DMS114 treated with DMSO at 0.1 percent for 48 hours (cell line): Measurements from ENCODE around the gene DNAJC11.

Source experiments
- DNase-seq: peaks from one replicate; lab custom pipeline; 2025; ENCODE audit not compliant: unreplicated experiment; lab: John Stamatoyannopoulos, UW

The DNAJC11 gene

GRCh38 chr1:6627031-6627430 lies 74.6 kb downstream of the DNAJC11 start:
- no peak for DNase-seq

DNA sequence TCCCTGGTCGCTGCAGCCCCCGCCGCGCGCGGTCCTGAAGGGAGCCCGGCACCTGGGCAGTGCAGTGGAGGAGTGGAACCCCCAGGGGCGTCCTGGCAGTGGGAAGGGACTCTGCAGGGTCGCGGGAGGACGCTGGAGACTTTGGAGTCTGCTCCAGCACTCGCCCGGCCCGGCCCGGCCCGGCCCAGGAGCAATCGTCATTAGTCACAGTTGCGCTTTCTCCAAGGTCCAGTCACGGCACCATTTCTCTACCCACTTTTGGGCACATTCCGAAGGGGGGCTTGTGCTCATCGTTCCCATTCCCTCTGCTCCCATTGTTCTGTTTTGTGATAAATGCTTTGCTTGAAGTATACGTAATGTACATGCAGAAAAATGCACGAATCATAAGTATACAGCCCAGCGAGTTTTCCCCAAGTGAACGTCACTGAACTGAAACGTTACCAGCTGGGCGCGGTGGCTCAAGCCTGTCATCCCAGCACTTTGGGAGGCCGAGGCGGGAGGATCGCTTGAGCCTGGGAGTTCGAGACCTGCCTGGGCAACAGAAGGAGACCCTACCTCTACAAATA lies 75.9 kb downstream of the DNAJC11 start:
- DNase-seq: no peak

DNA sequence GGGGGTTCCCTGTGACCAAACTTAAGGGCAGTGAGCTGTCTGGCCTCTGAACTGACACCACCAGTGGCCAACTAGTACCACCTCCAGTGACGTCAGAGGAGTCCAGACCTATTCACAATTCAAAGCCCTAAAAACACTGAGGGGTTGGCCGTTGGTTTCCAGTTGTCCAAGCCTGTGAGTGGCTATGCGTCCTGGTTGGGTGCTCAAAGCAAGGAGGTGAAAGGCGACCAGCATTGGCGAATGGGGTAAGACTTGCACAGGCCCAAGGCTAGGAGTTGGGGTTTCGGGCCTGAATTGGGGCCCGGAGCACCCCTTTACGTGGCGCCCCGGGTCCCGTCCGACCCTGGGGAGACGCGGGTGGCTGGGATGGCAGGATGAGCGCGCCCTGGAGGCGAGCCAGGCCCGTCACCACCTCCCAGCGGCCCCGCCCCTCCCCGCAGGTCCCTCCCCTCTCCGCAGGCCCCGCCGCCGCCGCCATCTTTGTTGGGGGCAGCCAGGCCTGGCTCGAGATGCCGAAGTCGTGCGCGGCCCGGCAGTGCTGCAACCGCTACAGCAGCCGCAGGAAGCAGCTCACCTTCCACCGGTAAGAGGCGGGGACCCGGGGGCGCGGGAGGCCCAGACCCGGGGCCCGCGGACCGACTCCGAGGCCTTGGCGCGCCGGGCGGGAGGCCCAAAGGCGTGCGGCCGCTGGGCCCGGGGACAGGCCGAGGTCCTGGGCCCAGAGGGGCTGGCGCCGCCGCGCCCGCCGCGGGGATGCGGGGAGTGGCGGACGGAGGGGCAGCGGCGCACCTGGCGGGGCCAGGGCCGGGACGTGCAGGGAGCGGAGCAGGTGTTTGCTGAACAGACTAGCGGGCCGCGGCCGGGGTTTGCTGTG lies 76.7 kb downstream of the DNAJC11 start, which contains the start of gene THAP3:
THAP3 (plus strand) TSS at position 159 of the 874 bp plus-strand sequence; CDS start at position 510, 351 bp downstream.
- peak; percentile 91 for DNase-seq

DNA sequence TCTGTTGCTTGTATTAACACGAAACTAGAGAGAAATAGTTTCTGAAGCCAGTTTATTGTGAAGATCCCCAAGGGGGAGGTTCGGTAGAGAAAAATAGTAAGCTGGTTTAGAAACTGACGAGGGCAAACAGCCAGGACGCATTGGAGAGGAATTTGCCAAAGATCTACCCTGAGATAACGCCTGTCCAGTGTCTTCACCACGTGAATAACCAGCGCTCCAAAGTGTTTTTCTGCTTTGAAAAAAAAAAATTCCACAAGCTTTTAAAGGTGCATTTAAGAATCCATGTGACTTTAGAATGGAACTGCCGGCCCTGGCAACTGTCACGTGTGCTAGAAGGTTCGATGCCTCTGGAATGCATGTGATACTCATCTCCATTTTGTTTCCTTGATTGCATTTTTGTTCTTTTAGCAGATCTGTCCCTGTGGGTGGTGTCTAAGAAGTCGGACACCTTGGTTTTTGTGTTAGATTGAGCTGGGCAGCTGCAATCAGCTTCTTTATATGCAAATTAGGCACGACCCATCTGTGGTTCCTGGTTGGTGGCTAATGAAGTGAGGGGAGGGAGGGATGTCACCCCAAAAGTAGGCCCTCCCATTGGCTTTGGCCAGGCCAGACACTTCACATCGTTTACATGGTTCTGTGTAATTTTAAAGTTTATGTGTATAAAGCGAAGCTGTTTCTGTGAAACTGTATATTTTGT lies 78.2 kb downstream of the DNAJC11 start:
- no peak for DNase-seq

- peak; percentile 14 for DNase-seq
These were observed 79.0 kb downstream of the DNAJC11 start for GRCh38 chr1:6622396-6623152.

- no peak for DNase-seq
These were observed 79.9 kb downstream of the DNAJC11 start for GRCh38 chr1:6621429-6622391.

GRCh38 chr1:6619045-6619444 lies 82.6 kb downstream of the DNAJC11 start:
- no peak for DNase-seq

GRCh38 chr1:6614929-6615785 lies 86.5 kb downstream of the DNAJC11 start:
- no peak for DNase-seq

GRCh38 chr1:6614019-6614928 lies 87.3 kb downstream of the DNAJC11 start:
- DNase-seq: no peak

DNA sequence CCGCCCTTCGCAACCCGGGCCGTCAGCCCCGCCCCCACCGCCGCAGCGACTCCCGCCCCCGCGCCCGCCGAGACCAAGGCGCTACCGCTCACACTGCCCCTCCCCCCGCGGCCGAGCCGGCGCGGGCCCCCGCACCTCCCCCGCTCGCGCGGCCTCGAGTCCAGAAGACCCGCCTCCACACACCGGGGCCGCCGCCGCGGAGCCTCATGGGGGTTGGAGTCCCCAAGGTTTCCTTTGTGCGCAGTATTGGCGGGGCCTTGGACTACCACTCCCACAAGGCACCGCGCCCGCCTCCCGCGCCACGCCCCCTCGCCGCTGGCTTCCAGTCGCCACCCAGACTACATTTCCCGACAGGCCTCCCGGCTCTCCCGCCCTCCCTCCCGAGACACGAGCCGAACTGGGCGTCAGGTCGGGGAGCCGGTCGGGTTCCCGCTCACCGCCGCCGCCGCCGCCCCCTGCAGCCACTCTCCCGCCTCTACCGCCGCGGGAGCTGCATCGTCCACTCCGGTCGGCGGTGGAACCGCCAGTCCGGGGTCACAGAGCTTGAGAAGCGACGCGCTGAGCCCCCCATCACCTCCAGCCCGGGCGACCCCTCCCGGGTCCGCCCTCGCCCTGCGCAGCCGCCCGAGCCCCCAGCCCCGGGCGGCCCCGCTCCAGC lies 88.1 kb downstream of the DNAJC11 start, which contains the start of gene PHF13:
PHF13 (plus strand) TSS at position 371 of the 658 bp plus-strand sequence. CDS start 336 bp downstream, outside the sequence.
- DNase-seq: peak; percentile 97

GRCh38 chr1:6612641-6613360 lies 88.8 kb downstream of the DNAJC11 start:
- DNase-seq: peak; percentile 34

GRCh38 chr1:6603915-6604558 lies 97.6 kb downstream of the DNAJC11 start:
- DNase-seq: peak; percentile 66

- DNase-seq: peak; percentile 83
These were observed 98.2 kb downstream of the DNAJC11 start for GRCh38 chr1:6603238-6603914.

DNA sequence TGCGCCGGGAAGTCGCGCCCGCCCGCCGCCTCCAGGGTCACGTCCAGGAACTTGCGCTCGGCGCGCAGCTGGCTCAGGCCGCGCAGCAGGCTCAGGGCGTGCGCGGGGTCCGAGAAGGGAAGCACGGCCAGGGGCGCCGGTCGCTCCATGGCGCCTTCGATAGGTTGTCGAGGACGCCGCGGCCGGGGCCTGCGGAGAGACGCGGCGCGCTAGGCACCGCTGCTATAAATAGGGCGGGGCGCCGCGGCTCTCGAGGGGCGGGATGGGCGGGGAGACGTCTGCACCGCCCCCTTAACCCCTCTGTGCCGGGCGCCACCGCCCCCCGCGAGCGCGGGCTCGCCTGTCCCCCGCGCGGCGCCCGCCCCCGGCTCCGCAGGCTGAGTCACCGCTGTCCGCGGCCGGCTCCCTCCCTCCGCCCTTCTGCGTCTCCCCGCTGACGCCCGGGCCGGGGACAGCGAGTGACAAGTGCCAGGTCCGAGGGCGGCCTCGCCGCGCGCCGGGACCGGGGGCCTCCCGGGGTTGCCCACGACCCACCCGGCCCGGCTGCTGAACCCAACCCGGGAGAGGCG lies 98.9 kb downstream of the DNAJC11 start, which contains the start of gene KLHL21:
KLHL21 (minus strand) TSS at position 201 of the 569 bp plus-strand sequence; CDS start at position 149, 52 bp downstream.
- peak; percentile 60 for DNase-seq
